Bronchial epithelial cell (primary cell): ENCODE results near the gene ZNF454. TPM values are rescaled to one million over a fixed set of nuclear protein-coding genes. Genes with fewer than 3 reads are reported as not detected.
A peak's percentile ranks its signal among the peaks of the same experiment; 100 is the strongest.

Experiments used
- DNase-seq: peaks from one replicate; pipeline ENCODE4 v3.0.0-alpha.2; 2010; ENCODE audit warnings: low read depth
- FAIRE-seq: peaks from 2 replicates; lab custom pipeline; 2011; peaks lifted over from hg19 to GRCh38; lab: Jason Lieb, UNC
- H3K27me3 ChIP-seq: 2 replicates; pipeline ENCODE4 v1.5.1; 2011; ENCODE audit warnings: low read length; ENCODE audit not compliant: control insufficient read depth, insufficient read depth
- H3K36me3 ChIP-seq: 2 replicates; pipeline ENCODE4 v1.5.1; 2011; ENCODE audit warnings: low read length; ENCODE audit not compliant: control insufficient read depth, insufficient read depth
- H3K4me3 ChIP-seq: 2 replicates; pipeline ENCODE4 v1.5.1; 2011; ENCODE audit warnings: mild to moderate bottlenecking, low read depth, low read length, control low read depth
- total RNA-seq: library from RNA; depleted of rRNA; stranded (reverse); fragments of >200 nt; gene quantifications from 2 replicates; pipeline ENCODE4 v1.2.1, GENCODE V29; 2014
- TF ChIP-seq, protein P1 (sequence below): IDR thresholded peaks from 2 replicates; pipeline ENCODE4 v1.5.1; 2011; ENCODE audit warnings: mild to moderate bottlenecking, moderate library complexity, low read length, control low read depth, inconsistent platforms; ENCODE audit not compliant: insufficient read depth, severe bottlenecking

ZNF454 gene
- total RNA-seq, 1 donor from 2014 or later, result 0.26 TPM

GRCh38 chr5:178995341-178995690 is 54.3 kb downstream of the ZNF454 start:
- Histone ChIP-seq H3K27me3 (no peaks in the 10 kb centered on the region), H3K4me3 (no peak overlapping the region), H3K36me3 (no peaks in the 10 kb centered on the region)
- TF ChIP-seq, protein P1, sequence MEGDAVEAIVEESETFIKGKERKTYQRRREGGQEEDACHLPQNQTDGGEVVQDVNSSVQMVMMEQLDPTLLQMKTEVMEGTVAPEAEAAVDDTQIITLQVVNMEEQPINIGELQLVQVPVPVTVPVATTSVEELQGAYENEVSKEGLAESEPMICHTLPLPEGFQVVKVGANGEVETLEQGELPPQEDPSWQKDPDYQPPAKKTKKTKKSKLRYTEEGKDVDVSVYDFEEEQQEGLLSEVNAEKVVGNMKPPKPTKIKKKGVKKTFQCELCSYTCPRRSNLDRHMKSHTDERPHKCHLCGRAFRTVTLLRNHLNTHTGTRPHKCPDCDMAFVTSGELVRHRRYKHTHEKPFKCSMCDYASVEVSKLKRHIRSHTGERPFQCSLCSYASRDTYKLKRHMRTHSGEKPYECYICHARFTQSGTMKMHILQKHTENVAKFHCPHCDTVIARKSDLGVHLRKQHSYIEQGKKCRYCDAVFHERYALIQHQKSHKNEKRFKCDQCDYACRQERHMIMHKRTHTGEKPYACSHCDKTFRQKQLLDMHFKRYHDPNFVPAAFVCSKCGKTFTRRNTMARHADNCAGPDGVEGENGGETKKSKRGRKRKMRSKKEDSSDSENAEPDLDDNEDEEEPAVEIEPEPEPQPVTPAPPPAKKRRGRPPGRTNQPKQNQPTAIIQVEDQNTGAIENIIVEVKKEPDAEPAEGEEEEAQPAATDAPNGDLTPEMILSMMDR, result no peak
- DNase-seq, result no peak
- no peak for FAIRE-seq

- Histone ChIP-seq H3K36me3 (no peaks in the 10 kb centered on the region), H3K27me3 (no peaks in the 10 kb centered on the region), H3K4me3 (no peak overlapping the region)
- FAIRE-seq, result no peak
- TF ChIP-seq, protein P1, result no peak
- DNase-seq, result no peak
These were observed 55.2 kb downstream of the ZNF454 start for GRCh38 chr5:178996156-178996555.

DNA sequence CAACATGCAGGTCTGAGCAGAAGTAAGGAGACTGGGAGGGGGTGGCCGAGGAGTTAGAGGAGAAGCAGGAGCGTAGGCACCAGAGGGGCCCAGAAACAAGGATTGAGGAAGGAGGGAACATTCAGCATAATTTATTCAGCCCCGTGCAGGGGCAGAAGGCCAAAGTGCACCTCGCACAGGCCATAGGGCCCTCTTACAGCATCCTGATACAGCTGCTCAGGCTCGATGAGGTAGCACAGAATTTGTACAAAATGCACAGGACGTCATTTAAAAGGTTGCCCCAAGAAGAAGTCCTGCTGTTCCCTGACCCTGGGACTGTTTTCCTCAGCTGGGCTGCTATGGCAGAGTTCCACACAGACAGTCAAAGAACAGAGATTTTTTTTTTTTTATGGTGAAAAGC is 56.2 kb downstream of the ZNF454 start:
- peak; percentile 40 for FAIRE-seq

GRCh38 chr5:178998441-178998840 is 57.4 kb downstream of the ZNF454 start:
- TF ChIP-seq, protein P1, result no peak
- Histone ChIP-seq H3K27me3 (no peaks in the 10 kb centered on the region), H3K4me3 (no peak overlapping the region), H3K36me3 (no peaks in the 10 kb centered on the region)
- no peak for FAIRE-seq
- no peak for DNase-seq

More for the DNA sequence above, 56.2 kb downstream of the ZNF454 start:
- Histone ChIP-seq H3K27me3 (no peaks in the 10 kb centered on the region), H3K36me3 (no peaks in the 10 kb centered on the region), H3K4me3 (no peak overlapping the region)
- no peak for DNase-seq
- TF ChIP-seq, protein P1, result no peak

- Histone ChIP-seq H3K36me3 (no peaks in the 10 kb centered on the region), H3K4me3 (no peak overlapping the region), H3K27me3 (no peaks in the 10 kb centered on the region)
- TF ChIP-seq, protein P1, result no peak
- FAIRE-seq, result no peak
- DNase-seq, result no peak
These were observed 65.6 kb downstream of the ZNF454 start for GRCh38 chr5:179006564-179006963.

GRCh38 chr5:179008667-179009066 is 67.7 kb downstream of the ZNF454 start:
- no peaks in the 10 kb centered on the region for H3K36me3 ChIP-seq
- FAIRE-seq, result no peak
- DNase-seq, result no peak
- H3K27me3 ChIP-seq, result no peaks in the 10 kb centered on the region
- H3K4me3 ChIP-seq, result no peak overlapping the region
- TF ChIP-seq, protein P1, result no peak
